Left ventricle myocardium inferior (tissue), 1 donor: Measurements from ENCODE around the gene SERPINE3. TPM values are rescaled to one million over a fixed set of nuclear protein-coding genes. Genes with fewer than 3 reads are reported as not detected.

Experiments
- DNase-seq: peaks from one replicate; pipeline ENCODE4 v3.0.0-alpha.2; 2020
- H3K27ac ChIP-seq: fragments of 200-600 bp; replicated peaks from 2 replicates; pipeline ENCODE4 v1.8.0; 2021
- H3K27me3 ChIP-seq: fragments of 200-600 bp; 2 replicates; pipeline ENCODE4 v1.8.0; 2021; ENCODE audit warnings: low read depth
- H3K36me3 ChIP-seq: fragments of 200-600 bp; 2 replicates; pipeline ENCODE4 v1.8.0; 2021
- H3K4me1 ChIP-seq: fragments of 200-600 bp; 2 replicates; pipeline ENCODE4 v1.8.0; 2021
- H3K4me3 ChIP-seq: fragments of 200-600 bp; 2 replicates; pipeline ENCODE4 v1.8.0; 2021; ENCODE audit warnings: mild to moderate bottlenecking, moderate library complexity
- H3K9me3 ChIP-seq: fragments of 200-600 bp; replicated peaks from 2 replicates; pipeline ENCODE4 v1.8.0; 2021
- CTCF ChIP-seq: fragments of 200-600 bp; IDR thresholded peaks from 2 replicates; pipeline ENCODE4 v1.8.0; 2021; ENCODE audit warnings: antibody characterized with exemption, mild to moderate bottlenecking, borderline replicate concordance
- intact Hi-C: fragments of 100-400 bp; cut with micrococcal nuclease; formaldehyde crosslinking; loops from one replicate; pipeline ENCODE4 v1.11.0; 2022
- total RNA-seq: library from RNA; stranded (reverse); fragmentation: NEBNext Ultra II Directional; extraction: Animal tissue kit (Norgen Biotek cat#: 25700); gene quantifications from one replicate; pipeline ENCODE4 v1.2.1, GENCODE V29; 2021
- donor health status: DM: no; HTN: yes; CAD: no; lungs with severe emphysema.

The SERPINE3 gene
- total RNA-seq, 1 donor from 2014 or later, result not detected

GRCh38 chr13:51348069-51348967 lies 8.8 kb downstream of the SERPINE3 start:
- TF ChIP-seq CTCF, result no peak
- no peak for DNase-seq
- Histone ChIP-seq H3K9me3 (no peaks in the 10 kb centered on the region), H3K36me3 (no peaks in the 10 kb centered on the region), H3K4me3 (no peak overlapping the region), H3K27ac (no peak overlapping the region), H3K4me1 (peaks cover 8% of the 10 kb centered on the region), H3K27me3 (no peaks in the 10 kb centered on the region)
- intact Hi-C loops, result no loop called here

- H3K27ac ChIP-seq, result no peak overlapping the region
- no peak for TF ChIP-seq CTCF
- H3K9me3 ChIP-seq, result no peaks in the 10 kb centered on the region
- intact Hi-C loops, result no loop called here
- H3K4me3 ChIP-seq, result no peak overlapping the region
- H3K4me1 ChIP-seq, result peaks cover 8% of the 10 kb centered on the region
- no peaks in the 10 kb centered on the region for H3K36me3 ChIP-seq
- no peak for DNase-seq
- H3K27me3 ChIP-seq, result no peaks in the 10 kb centered on the region
Measured at GRCh38 chr13:51349016-51349415, 9.5 kb downstream of the SERPINE3 start.

GRCh38 chr13:51355217-51355616 lies 15.7 kb downstream of the SERPINE3 start:
- H3K36me3 ChIP-seq, result no peaks in the 10 kb centered on the region
- no peaks in the 10 kb centered on the region for H3K4me1 ChIP-seq
- H3K4me3 ChIP-seq, result no peak overlapping the region
- no peaks in the 10 kb centered on the region for H3K9me3 ChIP-seq
- TF ChIP-seq CTCF, result no peak
- no peak overlapping the region for H3K27ac ChIP-seq
- H3K27me3 ChIP-seq, result no peaks in the 10 kb centered on the region
- no peak for DNase-seq
- intact Hi-C loops, result no loop called here

GRCh38 chr13:51357928-51358595 lies 18.6 kb downstream of the SERPINE3 start:
- Histone ChIP-seq H3K4me3 (no peak overlapping the region), H3K36me3 (peaks cover 11% of the 10 kb centered on the region), H3K9me3 (no peaks in the 10 kb centered on the region), H3K27me3 (no peaks in the 10 kb centered on the region), H3K4me1 (no peaks in the 10 kb centered on the region), H3K27ac (no peak overlapping the region)
- no peak for DNase-seq
- intact Hi-C loops, result no loop called here
- TF ChIP-seq CTCF, result no peak

- no peaks in the 10 kb centered on the region for H3K9me3 ChIP-seq
- peaks cover 15% of the 10 kb centered on the region for H3K36me3 ChIP-seq
- H3K27ac ChIP-seq, result no peak overlapping the region
- intact Hi-C loops, result no loop called here
- DNase-seq, result no peak
- no peaks in the 10 kb centered on the region for H3K4me1 ChIP-seq
- H3K27me3 ChIP-seq, result no peaks in the 10 kb centered on the region
- no peak for TF ChIP-seq CTCF
- no peak overlapping the region for H3K4me3 ChIP-seq
Measured at GRCh38 chr13:51359352-51359751, 19.9 kb downstream of the SERPINE3 start.
